ENCODE measurements around the gene ZNF816.
A peak's percentile ranks its signal among the peaks of the same experiment; 100 is the strongest.
"Not testable (repeated sequence)": the region's sequence is repeated elsewhere in the genome, so short reads cannot be mapped to it uniquely, and the experiment has no call there.

ZNF816 gene

GRCh38 chr19:52922841-52923777 lies 39.6 kb downstream of the ZNF816 start, which contains the start of gene ZNF888:
TSS of gene ZNF888 (minus strand) at chr19:52923428. CDS start at chr19:52917873, 5,555 bp downstream.
- H3K9me3 ChIP-seq (ENCODE audit: control insufficient read depth, low read length) = no peaks in the 10 kb centered on the region
- peak; percentile 89 for DNase-seq (ENCODE audit: low read depth)

GRCh38 chr19:52917531-52917930 lies 45.1 kb downstream of the ZNF816 start:
- Histone ChIP-seq H3K4me3 (ENCODE audit: low read length) (no peak overlapping the region), H3K9me3 (ENCODE audit: control insufficient read depth, low read length) (no peaks in the 10 kb centered on the region), H3K4me1 (ENCODE audit: control insufficient read depth, insufficient read depth, low read length) (no peaks in the 10 kb centered on the region), H3K27me3 (replicated peaks; ENCODE audit: control insufficient read depth, insufficient read depth, low read length) (no peaks in the 10 kb centered on the region), H3K9ac (ENCODE audit: low read length) (no peak overlapping the region), H3K36me3 (ENCODE audit: control insufficient read depth, insufficient read depth, low read length, severe bottlenecking) (no peaks in the 10 kb centered on the region)
- DNase-seq (ENCODE audit: low read depth) = no peak

More at GRCh38 chr19:52922841-52923777, 39.6 kb downstream of the ZNF816 start, which contains the start of gene ZNF888:
- Histone ChIP-seq H3K9ac (ENCODE audit: low read length) (peak within 1 kb of the TSS; percentile 88), H3K27me3 (replicated peaks; ENCODE audit: control insufficient read depth, insufficient read depth, low read length) (no peaks in the 10 kb centered on the region), H3K36me3 (ENCODE audit: control insufficient read depth, insufficient read depth, low read length, severe bottlenecking) (no peaks in the 10 kb centered on the region), H3K4me3 (ENCODE audit: low read length) (peak within 1 kb of the TSS; percentile 91), H3K4me1 (ENCODE audit: control insufficient read depth, insufficient read depth, low read length) (peaks cover 5% of the 10 kb centered on the region)

- Histone ChIP-seq H3K4me3 (ENCODE audit: low read length) (no peak overlapping the region), H3K27me3 (replicated peaks; ENCODE audit: control insufficient read depth, insufficient read depth, low read length) (no peaks in the 10 kb centered on the region), H3K36me3 (ENCODE audit: control insufficient read depth, insufficient read depth, low read length, severe bottlenecking) (peaks cover 20% of the 10 kb centered on the region), H3K4me1 (ENCODE audit: control insufficient read depth, insufficient read depth, low read length) (no peaks in the 10 kb centered on the region), H3K9ac (ENCODE audit: low read length) (no peak overlapping the region), H3K9me3 (ENCODE audit: control insufficient read depth, low read length) (peaks cover 4% of the 10 kb centered on the region)
- no peak for DNase-seq (ENCODE audit: low read depth)
These were observed 52.0 kb downstream of the ZNF816 start for GRCh38 chr19:52910648-52911047.

GRCh38 chr19:52904052-52904780 lies 58.5 kb downstream of the ZNF816 start:
- DNase-seq (ENCODE audit: low read depth); H3K9me3 ChIP-seq (ENCODE audit: control insufficient read depth, low read length): not testable (repeated sequence)

GRCh38 chr19:52901842-52902241 lies 60.8 kb downstream of the ZNF816 start:
- H3K27me3 ChIP-seq (replicated peaks; ENCODE audit: control insufficient read depth, insufficient read depth, low read length) = no peaks in the 10 kb centered on the region
- H3K4me3 ChIP-seq (ENCODE audit: low read length) = no peak overlapping the region
- H3K9me3 ChIP-seq (ENCODE audit: control insufficient read depth, low read length) = peaks cover 4% of the 10 kb centered on the region
- no peak overlapping the region for H3K9ac ChIP-seq (ENCODE audit: low read length)
- DNase-seq (ENCODE audit: low read depth) = no peak
- H3K4me1 ChIP-seq (ENCODE audit: control insufficient read depth, insufficient read depth, low read length) = peaks cover 5% of the 10 kb centered on the region
- H3K36me3 ChIP-seq (ENCODE audit: control insufficient read depth, insufficient read depth, low read length, severe bottlenecking) = peaks cover 3% of the 10 kb centered on the region

More at GRCh38 chr19:52904052-52904780, 58.5 kb downstream of the ZNF816 start:
- not testable (repeated sequence) for H3K9ac ChIP-seq (ENCODE audit: low read length); H3K4me1 ChIP-seq (ENCODE audit: control insufficient read depth, insufficient read depth, low read length); H3K27me3 ChIP-seq (replicated peaks; ENCODE audit: control insufficient read depth, insufficient read depth, low read length); H3K4me3 ChIP-seq (ENCODE audit: low read length)
- H3K36me3 ChIP-seq (ENCODE audit: control insufficient read depth, insufficient read depth, low read length, severe bottlenecking) = peaks cover 20% of the 10 kb centered on the region
